ENCODE results near the gene QKI. TPM values are rescaled to one million over a fixed set of nuclear protein-coding genes. Genes with fewer than 3 reads are reported as not detected.

Gene QKI
- total RNA-seq, 1 experiment from 2014 or later = 50.8 TPM

DNA sequence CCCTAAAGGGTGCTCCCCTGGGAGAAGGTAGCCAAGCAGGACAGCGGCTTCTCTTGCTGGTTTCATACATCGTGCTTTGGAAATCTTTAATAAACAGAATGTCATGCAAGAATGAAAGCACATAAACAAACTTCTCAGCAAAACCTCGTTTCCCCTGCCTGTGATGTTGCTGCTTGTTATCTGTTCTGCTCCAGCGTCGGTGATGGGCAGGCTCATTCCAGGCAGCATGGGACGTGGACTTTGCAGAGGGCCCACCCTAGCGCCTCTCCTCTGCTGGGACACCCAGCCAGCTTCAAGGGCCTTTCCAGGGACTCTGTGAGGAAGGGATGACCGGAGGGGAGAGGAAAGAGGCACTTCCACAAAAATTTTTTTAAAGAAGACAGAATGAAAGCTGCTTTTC is 197.7 kb downstream of the QKI start:
- Histone ChIP-seq H3K79me2 (ENCODE audit: low read depth) (no peaks in the 10 kb centered on the region), H3K27ac (no peak overlapping the region), H2AFZ (no peak overlapping the region), H4K20me1 (ENCODE audit: insufficient read depth) (no peaks in the 10 kb centered on the region), H3F3A (ENCODE audit: insufficient read depth, low read depth) (no peaks in the 10 kb centered on the region), H3K9me3 (ENCODE audit: insufficient read depth, low read depth) (no peaks in the 10 kb centered on the region), H3K27me3 (ENCODE audit: insufficient read depth, low read depth) (peaks cover 49% of the 10 kb centered on the region; the same call in 1 of the 2 replicates), H3K9me2 (ENCODE audit: insufficient read depth) (no peaks in the 10 kb centered on the region), H3K4me1 (replicated peaks; ENCODE audit: insufficient read depth) (no peaks in the 10 kb centered on the region), H3K4me3 (no peak overlapping the region), H3K4me2 (no peak overlapping the region), H3K36me3 (ENCODE audit: low read depth) (no peaks in the 10 kb centered on the region)
- intact Hi-C loops (cut with micrococcal nuclease; ENCODE audit: unreplicated experiment) = no loop called here
- ChIA-PET POLR2A (ENCODE audit: unreplicated experiment) (no interaction called here), CTCF (no interaction called here)
- DNase-seq = no peak
- no TSS peak for BruUV-seq (replicated peaks)
- TF ChIP-seq CTCF (conservative IDR thresholded peaks at IDR 0.05) = no peak
- TF ChIP-seq EZH2 (IDR thresholded peaks at IDR 0.05; ENCODE audit: low read depth) = no peak

- H4K20me1 ChIP-seq (ENCODE audit: insufficient read depth) = no peaks in the 10 kb centered on the region
- H3K27ac ChIP-seq = no peak overlapping the region
- H3K27me3 ChIP-seq (ENCODE audit: insufficient read depth, low read depth) = peaks cover 47% of the 10 kb centered on the region; the same call in 1 of the 2 replicates
- TF ChIP-seq CTCF (conservative IDR thresholded peaks at IDR 0.05) (no peak), EZH2 (IDR thresholded peaks at IDR 0.05; ENCODE audit: low read depth) (no peak)
- no peak overlapping the region for H3K4me3 ChIP-seq
- no peak for DNase-seq
- BruUV-seq (replicated peaks) = no TSS peak
- H3K9me3 ChIP-seq (ENCODE audit: insufficient read depth, low read depth) = no peaks in the 10 kb centered on the region
- intact Hi-C loops (cut with micrococcal nuclease; ENCODE audit: unreplicated experiment) = no loop called here
- no peaks in the 10 kb centered on the region for H3K36me3 ChIP-seq (ENCODE audit: low read depth)
- H3K4me2 ChIP-seq = no peak overlapping the region
- POLR2A ChIA-PET (ENCODE audit: unreplicated experiment) = no interaction called here
- CTCF ChIA-PET = no interaction called here
- no peaks in the 10 kb centered on the region for H3K79me2 ChIP-seq (ENCODE audit: low read depth)
- H3K4me1 ChIP-seq (replicated peaks; ENCODE audit: insufficient read depth) = no peaks in the 10 kb centered on the region
- no peaks in the 10 kb centered on the region for H3K9me2 ChIP-seq (ENCODE audit: insufficient read depth)
- H2AFZ ChIP-seq = no peak overlapping the region
- H3F3A ChIP-seq (ENCODE audit: insufficient read depth, low read depth) = no peaks in the 10 kb centered on the region
These were observed 198.5 kb downstream of the QKI start for GRCh38 chr6:163613025-163613424.

DNA sequence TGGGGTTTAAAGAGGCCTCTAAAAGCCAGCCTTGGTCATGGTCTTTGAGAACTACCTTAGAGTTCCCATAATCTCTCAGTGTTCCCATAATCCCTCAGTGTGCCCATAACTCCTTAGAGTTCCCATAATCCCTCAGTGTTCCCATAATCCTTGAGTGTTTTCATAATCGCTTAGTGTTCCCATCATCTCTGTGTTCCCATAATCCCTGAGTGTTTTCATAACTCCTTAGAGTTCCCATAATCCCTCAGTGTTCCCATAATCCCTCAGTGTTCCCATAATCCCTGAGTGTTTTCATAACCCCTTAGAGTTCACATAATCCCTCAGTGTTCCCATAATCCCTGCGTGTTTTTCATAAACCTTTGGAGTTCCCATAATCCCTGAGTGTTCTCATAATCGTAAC is 199.2 kb downstream of the QKI start:
- intact Hi-C loops (cut with micrococcal nuclease; ENCODE audit: unreplicated experiment) = no loop called here
- TF ChIP-seq CTCF (conservative IDR thresholded peaks at IDR 0.05) (no peak), EZH2 (IDR thresholded peaks at IDR 0.05; ENCODE audit: low read depth) (no peak)
- CTCF ChIA-PET = no interaction called here

More for the DNA sequence above, 199.2 kb downstream of the QKI start:
- H3K79me2 ChIP-seq (ENCODE audit: low read depth) = no peaks in the 10 kb centered on the region
- no peaks in the 10 kb centered on the region for H3K9me3 ChIP-seq (ENCODE audit: insufficient read depth, low read depth)
- no peaks in the 10 kb centered on the region for H3F3A ChIP-seq (ENCODE audit: insufficient read depth, low read depth)
- no peak overlapping the region for H2AFZ ChIP-seq
- H3K4me1 ChIP-seq (replicated peaks; ENCODE audit: insufficient read depth) = no peaks in the 10 kb centered on the region
- no peaks in the 10 kb centered on the region for H4K20me1 ChIP-seq (ENCODE audit: insufficient read depth)
- POLR2A ChIA-PET (ENCODE audit: unreplicated experiment) = no interaction called here
- H3K36me3 ChIP-seq (ENCODE audit: low read depth) = no peaks in the 10 kb centered on the region
- no peak overlapping the region for H3K27ac ChIP-seq
- H3K9me2 ChIP-seq (ENCODE audit: insufficient read depth) = no peaks in the 10 kb centered on the region
- DNase-seq = no peak
- H3K4me2 ChIP-seq = no peak overlapping the region
- BruUV-seq (replicated peaks) = no TSS peak
- peaks cover 45% of the 10 kb centered on the region; the same call in 1 of the 2 replicates for H3K27me3 ChIP-seq (ENCODE audit: insufficient read depth, low read depth)
- no peak overlapping the region for H3K4me3 ChIP-seq

Data from PC-9 (cell line).